Ovary (tissue), 9 donors: Measurements from ENCODE around the gene MIPEP. TPM values are rescaled to one million over a fixed set of nuclear protein-coding genes. Genes with fewer than 3 reads are reported as not detected.
"Not testable (repeated sequence)": the region's sequence is repeated elsewhere in the genome, so short reads cannot be mapped to it uniquely, and the experiment has no call there.

Experiments
- DNase-seq, 5 donors: peaks; one replicate each; pipeline ENCODE4 v3.0.0-alpha.2; 2019 to 2020
- H3K27ac ChIP-seq, 2 donors: fragments of 200-600 bp; one replicate each; pipeline versions ENCODE4 v1.5.1 to v1.8.0; 2019 to 2022
- H3K27me3 ChIP-seq: fragments of 200-600 bp; one replicate; pipeline ENCODE4 v1.8.0; 2022
- H3K36me3 ChIP-seq: fragments of 200-600 bp; sonication (generic); one replicate; pipeline ENCODE4 v1.5.1; 2019
- H3K4me1 ChIP-seq: one replicate; pipeline ENCODE4 v1.8.1; 2013; ENCODE audit warnings: mild to moderate bottlenecking, moderate library complexity; ENCODE audit not compliant: insufficient read depth
- H3K4me3 ChIP-seq: fragments of 200-600 bp; sonication (generic); one replicate; pipeline ENCODE4 v1.5.1; 2017
- H3K9me3 ChIP-seq, 2 donors: fragments of 200-600 bp in 1 of 2; sonication (generic) in 1 of 2; one replicate each; pipeline versions ENCODE4 v1.5.1 to v1.8.1; 2013 to 2019; ENCODE audit warnings: mild to moderate bottlenecking in 1 of 2, moderate library complexity in 1 of 2
- CTCF ChIP-seq, 3 donors: fragments of 450-650 bp in 2 of 3; fragments of 200-600 bp in 1 of 3; IDR thresholded peaks; one replicate each; pipeline versions ENCODE4 v1.5.1 to v1.8.0; 2016 to 2022; ENCODE audit warnings: antibody characterized with exemption in 3 of 3, mild to moderate bottlenecking in 1 of 3
- EP300 ChIP-seq: sonication (generic); formaldehyde crosslinking; IDR thresholded peaks from one replicate; pipeline ENCODE4 v1.6.1; 2017; ENCODE audit warnings: antibody characterized with exemption
- POLR2A ChIP-seq: fragments of 450-650 bp; IDR thresholded peaks from one replicate; pipeline ENCODE4 v1.6.1; 2017; ENCODE audit warnings: antibody characterized with exemption, mild to moderate bottlenecking, moderate library complexity
- WGBS, 3 donors: extraction: QIAGEN DNeasy Blood & Tissue Kit in 1 of 3; methylation state at CpG; one replicate each; pipeline versions ENCODE4 v1.1.5 to v1.1.7; 2013 to 2017; 5-methylcytosine and 5-hydroxymethylcytosine counted together
- intact Hi-C, 4 donors: fragments of 100-400 bp; cut with DNase I; formaldehyde crosslinking; loops; one replicate each; pipeline versions ENCODE4 v1.11.0 to v1.15.1; 2022 to 2023
- polyA plus RNA-seq, 2 donors: library from polyadenylated mRNA; stranded (reverse); fragments of 200-250 nt in 1 of 2; fragments of 350-450 nt in 1 of 2; fragmentation: Illumina TruSeq in 1 of 2; extraction: RNeasy Lipid Tissue Mini Kit (QIAGEN cat#74804) in 1 of 2; gene quantifications; one replicate each; pipeline ENCODE4 v1.2.3, GENCODE V29; 2013 to 2014
- total RNA-seq, 7 donors: library from RNA; depleted of rRNA in 2 of 7; stranded (reverse); fragments of >200 nt in 2 of 7; fragmentation: NEBNext Ultra II Directional in 3 of 7; extraction: Animal tissue kit (Norgen Biotek cat#: 25700) in 3 of 7; gene quantifications; one replicate each; pipeline versions ENCODE4 v1.1.0 to v1.2.4, GENCODE V29; 2016 to 2023
- donor health status: DM: no; HTN: no; CAD: no; lungs with moderate emphysema.
- donor health status: DM: no; HTN: no; CAD: no.
- donor health status: Bipolar disorder and iron deficiency.
- donor health status: DM: yes; HTN: yes; CAD: no.
- donor health status: DM: no; HTN: no; CAD: no.
- donor health status: DM: yes; HTN: yes; CAD: no.

Gene MIPEP
- total and polyA plus RNA-seq, 9 donors: 7.1 to 18.8 (median 12.9) TPM

DNA sequence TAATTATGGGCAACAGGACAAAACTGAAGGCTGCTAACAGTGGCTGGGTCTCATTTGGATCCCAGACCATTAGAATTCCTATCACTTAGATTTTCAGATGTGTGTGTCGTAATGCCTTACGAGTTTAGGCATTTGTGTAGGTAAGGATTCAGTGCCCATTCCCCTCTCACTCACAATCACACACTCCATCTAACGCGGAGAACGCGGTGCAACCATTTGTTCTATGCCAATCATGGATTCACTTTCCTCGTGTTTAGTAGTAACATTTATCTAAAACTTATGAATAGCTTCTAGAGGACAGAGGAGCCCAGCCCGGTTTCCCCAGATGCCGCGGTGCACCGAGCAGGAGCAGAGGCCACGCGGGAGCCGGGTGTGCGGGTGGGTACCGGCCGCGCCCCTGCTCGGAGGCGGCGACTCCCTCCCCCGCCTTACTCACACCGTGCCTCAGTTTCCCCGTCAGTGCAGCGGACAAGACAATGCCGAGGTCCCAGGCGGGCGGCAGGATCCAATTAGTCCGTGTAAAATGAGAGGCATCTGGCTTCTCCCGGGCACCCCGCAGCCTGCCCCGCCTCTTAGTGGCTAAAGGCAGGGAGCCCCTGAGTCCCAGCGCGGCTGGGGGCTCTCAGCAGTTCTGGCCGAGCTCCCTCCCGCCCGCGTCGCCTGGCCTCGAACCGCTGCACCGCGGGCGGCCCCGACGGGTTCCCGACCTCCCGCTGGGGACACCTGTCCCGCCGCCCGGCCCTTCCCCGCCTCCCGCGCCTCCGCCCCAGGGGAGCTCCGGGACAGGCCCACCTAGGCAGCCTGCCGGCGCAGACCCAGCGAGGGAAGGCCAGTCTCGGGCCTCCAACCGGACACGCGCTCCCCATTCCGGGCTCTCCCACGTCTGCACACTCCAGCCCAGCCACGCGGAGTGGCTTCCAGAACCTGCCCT lies 14.0 kb upstream of the MIPEP start:
- no peak overlapping the region for H3K4me3 ChIP-seq

GRCh38 chr13:23901365-23901764 lies 12.2 kb upstream of the MIPEP start:
- peaks cover 2% of the 10 kb centered on the region for H3K4me1 ChIP-seq
- no peak overlapping the region for H3K27ac ChIP-seq
- 90 to 92% (median 91%) methylated on average over 4 of the region's 4 CpGs for WGBS, 3 donors
- no peak for TF ChIP-seq CTCF (IDR thresholded peaks at IDR 0.05)
- no peak for TF ChIP-seq EP300
- no peaks in the 10 kb centered on the region for H3K9me3 ChIP-seq
- H3K4me3 ChIP-seq: no peak overlapping the region
- DNase-seq: no peak
- intact Hi-C loops: no loop called here
- H3K36me3 ChIP-seq: no peaks in the 10 kb centered on the region
- peaks cover 2% of the 10 kb centered on the region for H3K27me3 ChIP-seq

More for the DNA sequence above, 14.0 kb upstream of the MIPEP start:
- WGBS, 3 donors: 12 to 20% (median 14%) methylated on average over 53 to 67 of the region's 67 CpGs
- peaks cover 2% of the 10 kb centered on the region for H3K27me3 ChIP-seq
- no peak for TF ChIP-seq CTCF (IDR thresholded peaks at IDR 0.05)
- no peak for TF ChIP-seq POLR2A
- no peaks in the 10 kb centered on the region for H3K4me1 ChIP-seq
- no peaks in the 10 kb centered on the region for H3K9me3 ChIP-seq
- peak in 3 of 5 donors; percentile 32 to 53 (median 37) for DNase-seq
- intact Hi-C loops: no loop called here
- no peak overlapping the region for H3K27ac ChIP-seq
- H3K36me3 ChIP-seq: no peaks in the 10 kb centered on the region

- DNase-seq: peak in 2 of 5 donors; percentile 32 to 47
- intact Hi-C loops: no loop called here
- peaks cover 2% of the 10 kb centered on the region for H3K4me1 ChIP-seq
Measured at GRCh38 chr13:23899555-23899954, 10.4 kb upstream of the MIPEP start.

GRCh38 chr13:23898101-23898500 lies 8.9 kb upstream of the MIPEP start:
- DNase-seq: peak; percentile 46 to 75 (median 69)
- intact Hi-C loops: no loop called here
- Histone ChIP-seq H3K4me1 (peaks cover 2% of the 10 kb centered on the region), H3K27me3 (no peaks in the 10 kb centered on the region), H3K36me3 (no peaks in the 10 kb centered on the region), H3K27ac (no peak overlapping the region), H3K9me3 (no peaks in the 10 kb centered on the region), H3K4me3 (no peak overlapping the region)
- 7 to 22% (median 12%) methylated on average over 8 of the region's 8 CpGs for WGBS, 3 donors
- TF ChIP-seq POLR2A (no peak), CTCF (IDR thresholded peaks at IDR 0.05) (no peak), EP300 (no peak)

More at GRCh38 chr13:23899555-23899954, 10.4 kb upstream of the MIPEP start:
- 6 to 24% (median 12%) methylated on average over 4 of the region's 4 CpGs for WGBS, 3 donors
- TF ChIP-seq POLR2A (no peak), EP300 (no peak), CTCF (IDR thresholded peaks at IDR 0.05) (no peak)
- no peak overlapping the region for H3K4me3 ChIP-seq
- no peaks in the 10 kb centered on the region for H3K36me3 ChIP-seq
- no peak overlapping the region for H3K27ac ChIP-seq
- no peaks in the 10 kb centered on the region for H3K27me3 ChIP-seq
- H3K9me3 ChIP-seq: no peaks in the 10 kb centered on the region

- H3K9me3 ChIP-seq, H3K4me3 ChIP-seq, H3K27ac ChIP-seq, H3K27me3 ChIP-seq, H3K36me3 ChIP-seq, H3K4me1 ChIP-seq, intact Hi-C loops, DNase-seq: not testable (repeated sequence)
- 81 to 84% (median 83%) methylated on average over 3 of the region's 3 CpGs for WGBS, 3 donors
Measured at GRCh38 chr13:23897452-23897919, 8.3 kb upstream of the MIPEP start, which contains the start of gene C1QTNF9B. TSS of gene C1QTNF9B (minus strand) at chr13:23897502.

DNA sequence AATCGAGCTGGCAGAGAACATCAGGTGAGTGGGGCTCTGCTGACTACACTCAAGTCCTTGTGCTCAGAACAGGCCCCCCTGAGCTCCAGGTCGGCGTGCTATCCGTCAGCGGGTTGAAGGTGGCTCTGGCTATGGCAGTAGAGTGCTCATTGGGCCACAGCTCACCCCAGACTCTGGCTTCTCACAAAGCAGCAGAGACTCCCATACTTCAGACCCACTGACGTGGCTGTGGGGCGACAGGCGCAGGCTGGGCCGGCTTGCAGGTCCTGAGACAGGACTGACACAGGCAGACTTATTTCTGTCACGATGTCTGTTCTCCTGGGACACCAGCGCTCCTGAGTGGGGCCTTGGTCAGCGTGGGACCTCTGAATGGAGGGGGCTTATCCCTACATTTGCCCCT lies 5.5 kb upstream of the MIPEP start:
- H3K4me3 ChIP-seq, H3K27me3 ChIP-seq, H3K36me3 ChIP-seq, DNase-seq, H3K9me3 ChIP-seq, H3K4me1 ChIP-seq, H3K27ac ChIP-seq, intact Hi-C loops: not testable (repeated sequence)
- 86 to 93% (median 91%) methylated on average over 11 to 12 of the region's 12 CpGs for WGBS, 3 donors

DNA sequence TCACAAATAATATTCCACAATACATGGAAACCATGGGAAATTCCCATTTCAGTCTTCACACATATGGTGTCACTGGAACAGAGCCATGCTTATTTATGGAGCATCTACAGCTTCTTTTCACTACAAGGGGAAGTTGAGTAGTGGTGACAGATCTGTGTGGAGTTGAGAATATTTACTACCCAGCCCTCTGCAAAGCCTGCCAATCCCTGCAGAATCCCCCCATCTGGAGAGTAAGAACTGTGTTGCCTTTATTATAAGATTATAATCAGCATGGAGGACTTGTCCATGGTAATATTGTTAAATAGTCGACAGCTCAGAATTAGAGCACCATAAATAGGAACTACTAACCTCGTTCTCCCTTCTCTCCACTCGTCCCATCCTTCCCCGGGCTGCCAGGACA lies 4.6 kb upstream of the MIPEP start:
- H3K4me3 ChIP-seq, H3K9me3 ChIP-seq, H3K27ac ChIP-seq, H3K4me1 ChIP-seq, H3K36me3 ChIP-seq, intact Hi-C loops, H3K27me3 ChIP-seq, DNase-seq: not testable (repeated sequence)
- 85 to 90% methylated on average over 4 of the region's 4 CpGs; no CpG with 5 or more reads in 1 of the 3 donors for WGBS, 3 donors
